ENCODE measurements around the gene CPHXL. TPM values are rescaled to one million over a fixed set of nuclear protein-coding genes. Genes with fewer than 3 reads are reported as not detected.
A peak's percentile ranks its signal among the peaks of the same experiment; 100 is the strongest.

Gene CPHXL
- total RNA-seq, 1 donor from 2014 or later = not detected

GRCh38 chr16:75745823-75746222 is 19.5 kb upstream of the CPHXL start:
- Mint-ChIP-seq H3K27me3 (ENCODE audit: low read depth) (no peaks in the 10 kb centered on the region), H3K9me3 (peaks cover 51% of the 10 kb centered on the region), H3K36me3 (peaks cover 6% of the 10 kb centered on the region), H3K4me1 (no peaks in the 10 kb centered on the region), H3K27ac (no peak overlapping the region), H3K4me3 (no peak overlapping the region)
- no peak for DNase-seq (ENCODE audit: low spot score in 2 of 2, unreplicated experiment in 2 of 2)
- TF ChIP-seq CTCF (IDR thresholded peaks at IDR 0.05; ENCODE audit: unreplicated experiment) = no peak

- H3K9me3 Mint-ChIP-seq = peaks cover 53% of the 10 kb centered on the region
- H3K36me3 Mint-ChIP-seq = peaks cover 6% of the 10 kb centered on the region
- H3K4me3 Mint-ChIP-seq = no peak overlapping the region
- H3K27me3 Mint-ChIP-seq (ENCODE audit: low read depth) = no peaks in the 10 kb centered on the region
- H3K4me1 Mint-ChIP-seq = no peaks in the 10 kb centered on the region
- no peak overlapping the region for H3K27ac Mint-ChIP-seq
- no peak for TF ChIP-seq CTCF (IDR thresholded peaks at IDR 0.05; ENCODE audit: unreplicated experiment)
- DNase-seq (ENCODE audit: low spot score in 2 of 2, unreplicated experiment in 2 of 2) = no peak
Observed at GRCh38 chr16:75745242-75745641, 19.0 kb upstream of the CPHXL start.

- TF ChIP-seq CTCF (IDR thresholded peaks at IDR 0.05; ENCODE audit: unreplicated experiment) = no peak
- H3K27ac Mint-ChIP-seq = no peak overlapping the region
- peaks cover 56% of the 10 kb centered on the region for H3K9me3 Mint-ChIP-seq
- DNase-seq (ENCODE audit: low spot score in 2 of 2, unreplicated experiment in 2 of 2) = no peak
- peaks cover 6% of the 10 kb centered on the region for H3K36me3 Mint-ChIP-seq
- H3K4me1 Mint-ChIP-seq = no peaks in the 10 kb centered on the region
- no peaks in the 10 kb centered on the region for H3K27me3 Mint-ChIP-seq (ENCODE audit: low read depth)
- H3K4me3 Mint-ChIP-seq = no peak overlapping the region
Observed at GRCh38 chr16:75742424-75743047, 16.2 kb upstream of the CPHXL start.

GRCh38 chr16:75733305-75734211 is 7.3 kb upstream of the CPHXL start:
- TF ChIP-seq CTCF (IDR thresholded peaks at IDR 0.05; ENCODE audit: unreplicated experiment) = no peak
- peaks cover 11% of the 10 kb centered on the region for H3K4me1 Mint-ChIP-seq
- H3K4me3 Mint-ChIP-seq = no peak overlapping the region
- peaks cover 7% of the 10 kb centered on the region for H3K9me3 Mint-ChIP-seq
- H3K27ac Mint-ChIP-seq = peak overlapping the region; percentile 30
- no peaks in the 10 kb centered on the region for H3K36me3 Mint-ChIP-seq
- DNase-seq (ENCODE audit: low spot score in 2 of 2, unreplicated experiment in 2 of 2) = no peak
- no peaks in the 10 kb centered on the region for H3K27me3 Mint-ChIP-seq (ENCODE audit: low read depth)

GRCh38 chr16:75732871-75733270 is 6.6 kb upstream of the CPHXL start:
- no peak overlapping the region for H3K27ac Mint-ChIP-seq
- no peak for TF ChIP-seq CTCF (IDR thresholded peaks at IDR 0.05; ENCODE audit: unreplicated experiment)
- H3K4me1 Mint-ChIP-seq = peaks cover 11% of the 10 kb centered on the region
- H3K36me3 Mint-ChIP-seq = no peaks in the 10 kb centered on the region
- DNase-seq (ENCODE audit: low spot score in 2 of 2, unreplicated experiment in 2 of 2) = no peak
- H3K4me3 Mint-ChIP-seq = no peak overlapping the region
- peaks cover 3% of the 10 kb centered on the region for H3K9me3 Mint-ChIP-seq
- H3K27me3 Mint-ChIP-seq (ENCODE audit: low read depth) = no peaks in the 10 kb centered on the region

Data from mesothelial cell of epicardium (in vitro differentiated cells).